ENCODE data around the gene PGAM5. TPM values are rescaled to one million over a fixed set of nuclear protein-coding genes. Genes with fewer than 3 reads are reported as not detected.

Gene PGAM5
- total RNA-seq, 3 donors from 2014 or later (not counting 1 experiment from before 2014, with no cell fraction given), result 19.7 to 30.2 (median 21.9) TPM

GRCh38 chr12:132771126-132771838, 60.6 kb downstream of the PGAM5 start:
- no peak for TF ChIP-seq CTCF (IDR thresholded peaks at IDR 0.05)
- H3K27me3 Mint-ChIP-seq (ENCODE audit: low read depth in 2 of 2), result no peaks in the 10 kb centered on the region
- peaks cover 44% of the 10 kb centered on the region for H3K4me1 ChIP-seq (ENCODE audit: control insufficient read depth, insufficient read depth, low read length)
- no peak overlapping the region for H3K4me3 Mint-ChIP-seq
- DNase-seq, result peak in 1 of 2 donors; percentile 81
- H3K27ac Mint-ChIP-seq, result peak overlapping the region in 1 of 2 donors; percentile 51
- H3K9me3 ChIP-seq (ENCODE audit: control insufficient read depth, insufficient read depth, low read length), result no peaks in the 10 kb centered on the region
- H3K27me3 ChIP-seq (ENCODE audit: control insufficient read depth, insufficient read depth, low read length), result no peaks in the 10 kb centered on the region
- H3K9me3 Mint-ChIP-seq, result no peaks in the 10 kb centered on the region
- peak overlapping the region; percentile 48 for H3K27ac ChIP-seq (ENCODE audit: low read length)
- 17% methylated on average over 13 of the region's 15 CpGs for WGBS (ENCODE audit: insufficient coverage)
- no peak overlapping the region for H3K4me3 ChIP-seq (ENCODE audit: low read length)
- H3K4me1 Mint-ChIP-seq, result peaks cover 14 to 17% of the 10 kb centered on the region in 2 donors
- no peaks in the 10 kb centered on the region for H3K36me3 Mint-ChIP-seq
- ATAC-seq, result peak in 1 of 3 donors; percentile 45
- intact Hi-C loops (cut with micrococcal nuclease), result no loop called here
- peaks cover 28% of the 10 kb centered on the region for H3K36me3 ChIP-seq (ENCODE audit: control insufficient read depth, insufficient read depth, low read length)

Other genes with a start within 250 kb of the PGAM5 start
- gene FBRSL1, start 220.7 kb upstream of the PGAM5 start, total RNA-seq, result 10 to 100 TPM; 67.5 to 78.0 (median 76.2) TPM
- not detected for gene LRCOL1, start 100.3 kb upstream of the PGAM5 start, total RNA-seq
- not detected for gene P2RX2, start 92.1 kb upstream of the PGAM5 start, total RNA-seq
- gene POLE, start 23.5 kb upstream of the PGAM5 start, total RNA-seq, result 10 to 100 TPM; 58.7 to 66.0 (median 65.0) TPM
- gene PXMP2, start 23.3 kb upstream of the PGAM5 start, total RNA-seq, result 1 to 10 TPM; 3.6 to 6.2 (median 5.1) TPM
- 10 to 100 TPM; 67.3 to 86.4 (median 84.6) TPM for gene ANKLE2, start 51.0 kb downstream of the PGAM5 start, total RNA-seq
- 10 to 100 TPM; 39.1 to 54.3 (median 50.9) TPM for gene GOLGA3, start 118.0 kb downstream of the PGAM5 start, total RNA-seq
- gene CHFR, start 176.8 kb downstream of the PGAM5 start, total RNA-seq, result 100 to 1,000 TPM; 161 to 170 (median 168) TPM
- 10 to 100 TPM in 1 of 3 donors, 1 to 10 TPM in 2; 6.0 to 15.8 (median 7.6) TPM for gene ZNF605, start 245.5 kb downstream of the PGAM5 start, total RNA-seq